GM18508 (cell line): ENCODE results near the gene NTMT1.
"Not testable (repeated sequence)": the region's sequence is repeated elsewhere in the genome, so short reads cannot be mapped to it uniquely, and the experiment has no call there.

Experiments
- ATAC-seq: cut with Tn5 transposase; IDR thresholded peaks from one replicate; pipeline ENCODE4 v1.9.1; 2021; ENCODE audit warnings: moderate number of reproducible peaks; ENCODE audit not compliant: insufficient read depth, unreplicated experiment

The NTMT1 gene

GRCh38 chr9:129626079-129626624 lies at the start of gene NTMT1:
NTMT1 (plus strand) TSS chr9:129626163; CDS start chr9:129632704, 6,541 bp downstream.
- no peak for ATAC-seq

GRCh38 chr9:129576546-129577543 lies 49.1 kb upstream of the NTMT1 start:
- no peak for ATAC-seq

- ATAC-seq, result no peak
These were observed 46.7 kb upstream of the NTMT1 start for GRCh38 chr9:129579294-129579693.

GRCh38 chr9:129580211-129580915 lies 45.6 kb upstream of the NTMT1 start:
- no peak for ATAC-seq

- no peak for ATAC-seq
These were observed 44.3 kb upstream of the NTMT1 start for GRCh38 chr9:129581505-129582189.

GRCh38 chr9:129582855-129583254 lies 43.1 kb upstream of the NTMT1 start:
- ATAC-seq, result no peak

- ATAC-seq, result no peak
These were observed 42.5 kb upstream of the NTMT1 start for GRCh38 chr9:129583308-129584038.

GRCh38 chr9:129584136-129584535 lies 41.8 kb upstream of the NTMT1 start:
- no peak for ATAC-seq

GRCh38 chr9:129585352-129585751 lies 40.6 kb upstream of the NTMT1 start:
- no peak for ATAC-seq

- ATAC-seq, result no peak
These were observed 39.7 kb upstream of the NTMT1 start for GRCh38 chr9:129586245-129586644.

GRCh38 chr9:129586685-129587084 lies 39.3 kb upstream of the NTMT1 start:
- ATAC-seq, result no peak

GRCh38 chr9:129587487-129588262 lies 38.3 kb upstream of the NTMT1 start:
- no peak for ATAC-seq

GRCh38 chr9:129590466-129590865 lies 35.5 kb upstream of the NTMT1 start:
- ATAC-seq, result no peak

- no peak for ATAC-seq
These were observed 34.0 kb upstream of the NTMT1 start for GRCh38 chr9:129591916-129592315.

GRCh38 chr9:129592790-129593189 lies 33.2 kb upstream of the NTMT1 start:
- ATAC-seq, result not testable (repeated sequence)

- ATAC-seq, result no peak
These were observed 31.3 kb upstream of the NTMT1 start for GRCh38 chr9:129594632-129595031.

GRCh38 chr9:129595311-129595741 lies 30.6 kb upstream of the NTMT1 start:
- no peak for ATAC-seq

GRCh38 chr9:129595903-129596540 lies 29.9 kb upstream of the NTMT1 start:
- ATAC-seq, result no peak
